PC-9 (cell line): ENCODE results near the gene BCKDK.

Source experiments
- CTCF ChIP-seq: fragments of 200-600 bp; sonication (generic); conservative IDR thresholded peaks from 2 replicates; pipeline ENCODE4 v1.6.1; 2017; ENCODE audit warnings: mixed run types, antibody characterized with exemption, mild to moderate bottlenecking, moderate library complexity
- EZH2 ChIP-seq: fragments of 200-600 bp; sonication (generic); IDR thresholded peaks from 2 replicates; pipeline ENCODE4 v1.8.0; 2017; ENCODE audit warnings: antibody characterized with exemption, low read depth

GRCh38 chr16:31109622-31110021 lies 1.4 kb downstream of the BCKDK start:
- TF ChIP-seq EZH2 (no peak), CTCF (no peak)
